ENCODE results near the gene GHSR.

DNA sequence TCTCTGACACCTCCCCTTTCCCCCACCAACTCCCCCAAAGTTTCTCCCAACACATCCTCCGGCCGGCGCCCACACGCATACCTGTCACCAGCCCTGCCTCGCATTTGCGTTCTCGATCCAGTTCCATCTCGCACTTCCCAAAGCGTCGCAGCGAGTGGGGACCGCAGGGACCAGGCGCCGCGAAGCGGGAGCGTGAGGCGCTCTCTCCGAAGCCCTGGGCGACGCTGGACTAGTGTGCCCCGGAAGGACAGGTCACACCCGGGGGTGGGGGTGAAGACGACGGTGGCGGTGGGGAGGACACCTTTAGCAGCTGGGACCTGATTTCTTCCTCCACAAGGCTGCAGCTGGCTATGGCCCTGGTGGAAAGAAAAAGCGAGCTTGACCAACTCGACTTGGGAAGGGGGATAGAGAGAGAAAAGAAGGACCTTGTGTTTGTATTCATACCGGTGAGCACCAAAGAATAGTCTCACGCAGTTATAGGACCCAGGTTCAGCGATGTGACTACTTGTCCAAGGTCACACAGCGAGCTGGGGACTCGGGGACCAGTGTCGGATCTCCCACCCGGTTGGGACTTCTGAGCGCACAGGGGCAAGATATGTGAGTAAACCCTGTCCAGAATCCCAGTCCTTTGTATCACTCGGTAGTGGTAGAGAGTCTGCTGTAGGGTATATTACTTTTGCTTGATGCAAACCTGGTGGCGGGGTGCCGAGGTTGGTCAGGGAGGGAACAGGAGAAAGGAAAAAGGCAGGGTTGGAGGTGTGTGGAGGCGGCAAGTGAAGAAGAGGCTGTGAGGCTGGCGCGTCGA is 607 bp upstream of the GHSR start:
- TF ChIP-seq, protein P1, sequence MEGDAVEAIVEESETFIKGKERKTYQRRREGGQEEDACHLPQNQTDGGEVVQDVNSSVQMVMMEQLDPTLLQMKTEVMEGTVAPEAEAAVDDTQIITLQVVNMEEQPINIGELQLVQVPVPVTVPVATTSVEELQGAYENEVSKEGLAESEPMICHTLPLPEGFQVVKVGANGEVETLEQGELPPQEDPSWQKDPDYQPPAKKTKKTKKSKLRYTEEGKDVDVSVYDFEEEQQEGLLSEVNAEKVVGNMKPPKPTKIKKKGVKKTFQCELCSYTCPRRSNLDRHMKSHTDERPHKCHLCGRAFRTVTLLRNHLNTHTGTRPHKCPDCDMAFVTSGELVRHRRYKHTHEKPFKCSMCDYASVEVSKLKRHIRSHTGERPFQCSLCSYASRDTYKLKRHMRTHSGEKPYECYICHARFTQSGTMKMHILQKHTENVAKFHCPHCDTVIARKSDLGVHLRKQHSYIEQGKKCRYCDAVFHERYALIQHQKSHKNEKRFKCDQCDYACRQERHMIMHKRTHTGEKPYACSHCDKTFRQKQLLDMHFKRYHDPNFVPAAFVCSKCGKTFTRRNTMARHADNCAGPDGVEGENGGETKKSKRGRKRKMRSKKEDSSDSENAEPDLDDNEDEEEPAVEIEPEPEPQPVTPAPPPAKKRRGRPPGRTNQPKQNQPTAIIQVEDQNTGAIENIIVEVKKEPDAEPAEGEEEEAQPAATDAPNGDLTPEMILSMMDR (IDR thresholded peaks at IDR 0.05; ENCODE audit: low read depth, low read length) = no peak
- no peak for TF ChIP-seq POLR2A (IDR thresholded peaks at IDR 0.05; ENCODE audit: extremely low read depth, insufficient read length)
- TF ChIP-seq, protein P2, sequence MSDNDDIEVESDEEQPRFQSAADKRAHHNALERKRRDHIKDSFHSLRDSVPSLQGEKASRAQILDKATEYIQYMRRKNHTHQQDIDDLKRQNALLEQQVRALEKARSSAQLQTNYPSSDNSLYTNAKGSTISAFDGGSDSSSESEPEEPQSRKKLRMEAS (IDR thresholded peaks at IDR 0.05; ENCODE audit: low read depth, low read length) = no peak
- no peak for TF ChIP-seq MYC (IDR thresholded peaks at IDR 0.05; ENCODE audit: low read depth, low read length)

Measured in NB4 (cell line).